GM12864 (cell line): ENCODE data around the gene GLP1R.

ENCODE experiments used
- DNase-seq: peaks from one replicate; pipeline ENCODE4 v3.0.0-alpha.2; 2011; ENCODE audit warnings: low read depth
- H3K4me3 ChIP-seq: 2 replicates; pipeline ENCODE4 v1.5.1; 2011; ENCODE audit warnings: mild to moderate bottlenecking, low read depth, low read length, control low read depth
- CTCF ChIP-seq: IDR thresholded peaks from 2 replicates; pipeline ENCODE4 v1.5.1; 2011; ENCODE audit warnings: low read depth, mild to moderate bottlenecking, moderate library complexity, low read length, control low read depth, inconsistent platforms; ENCODE audit errors: missing control alignments

GLP1R gene

GRCh38 chr6:39056681-39057080 is 8.1 kb downstream of the GLP1R start:
- H3K4me3 ChIP-seq: no peak overlapping the region
- TF ChIP-seq CTCF: no peak
- no peak for DNase-seq

- DNase-seq: no peak
- no peak for TF ChIP-seq CTCF
These were observed 8.9 kb downstream of the GLP1R start for GRCh38 chr6:39057251-39058155.

GRCh38 chr6:39058471-39059147 is 10.0 kb downstream of the GLP1R start:
- no peak for TF ChIP-seq CTCF
- no peak for DNase-seq
- H3K4me3 ChIP-seq: no peak overlapping the region

More at GRCh38 chr6:39057251-39058155, 8.9 kb downstream of the GLP1R start:
- H3K4me3 ChIP-seq: no peak overlapping the region

GRCh38 chr6:39059496-39060310 is 11.1 kb downstream of the GLP1R start:
- no peak for DNase-seq
- no peak for TF ChIP-seq CTCF
- no peak overlapping the region for H3K4me3 ChIP-seq

- no peak for TF ChIP-seq CTCF
- no peak for DNase-seq
- H3K4me3 ChIP-seq: no peak overlapping the region
These were observed 12.0 kb downstream of the GLP1R start for GRCh38 chr6:39060467-39061160.

GRCh38 chr6:39061182-39061581 is 12.6 kb downstream of the GLP1R start:
- H3K4me3 ChIP-seq: no peak overlapping the region
- no peak for TF ChIP-seq CTCF
- DNase-seq: no peak
